Sigmoid colon (tissue), 7 donors: ENCODE data around the gene TANGO2. TPM values are rescaled to one million over a fixed set of nuclear protein-coding genes. Genes with fewer than 3 reads are reported as not detected.

Experiments
- DNase-seq: peaks from one replicate; pipeline ENCODE4 v3.0.0-alpha.2; 2019
- H3K27ac ChIP-seq, 4 donors: fragments of 200-600 bp; sonication (generic); one replicate each; pipeline ENCODE4 v1.5.1; 2016 to 2019; ENCODE audit warnings: mild to moderate bottlenecking in 1 of 4
- H3K27me3 ChIP-seq, 3 donors: fragments of 200-600 bp; sonication (generic); one replicate each; pipeline ENCODE4 v1.5.1; 2019; ENCODE audit warnings: mild to moderate bottlenecking in 1 of 3
- H3K36me3 ChIP-seq, 4 donors: fragments of 200-600 bp; sonication (generic); one replicate each; pipeline ENCODE4 v1.5.1; 2016 to 2019
- H3K4me1 ChIP-seq, 4 donors: fragments of 200-600 bp; sonication (generic); one replicate each; pipeline ENCODE4 v1.5.1; 2017 to 2019
- H3K4me3 ChIP-seq, 4 donors: fragments of 200-600 bp; sonication (generic); one replicate each; pipeline ENCODE4 v1.5.1; 2017 to 2019; ENCODE audit warnings: mild to moderate bottlenecking in 2 of 4, moderate library complexity in 1 of 4
- H3K9me3 ChIP-seq, 4 donors: fragments of 200-600 bp in 3 of 4; sonication (generic) in 3 of 4; one replicate each; pipeline versions ENCODE4 v1.5.1 to v1.6.1; 2013 to 2019
- EP300 ChIP-seq, 4 donors: sonication (generic); formaldehyde crosslinking; IDR thresholded peaks; one replicate each; pipeline ENCODE4 v1.6.1; 2017; ENCODE audit warnings: antibody characterized with exemption in 4 of 4
- POLR2A ChIP-seq, 2 donors: fragments of 450-650 bp; IDR thresholded peaks; one replicate each; pipeline ENCODE4 v1.6.1; 2016; ENCODE audit warnings: antibody characterized with exemption in 2 of 2, mild to moderate bottlenecking in 2 of 2, moderate library complexity in 2 of 2
- POLR2AphosphoS5 ChIP-seq, 4 donors: sonication (generic); formaldehyde crosslinking; IDR thresholded peaks; one replicate each; pipeline ENCODE4 v1.6.1; 2017; ENCODE audit warnings: antibody characterized with exemption in 4 of 4
- WGBS, 2 donors: extraction: QIAGEN DNeasy Blood & Tissue Kit; methylation state at CpG; one replicate each; pipeline ENCODE4 v1.1.7; 2013; 5-methylcytosine and 5-hydroxymethylcytosine counted together
- intact Hi-C: fragments of 100-400 bp; cut with DNase I; formaldehyde crosslinking; loops from one replicate; pipeline ENCODE4 v1.15.1; 2023
- polyA plus RNA-seq, 3 donors: library from polyadenylated mRNA; stranded (reverse); fragments of 200-250 nt; gene quantifications; one replicate each; pipeline ENCODE4 v1.2.3, GENCODE V29; 2013
- total RNA-seq, 4 donors: library from RNA; depleted of rRNA; stranded (reverse); fragments of >200 nt; gene quantifications; one replicate each; pipeline ENCODE4 v1.1.0, GENCODE V29; 2016
- TF ChIP-seq, protein P1 (sequence below), 4 experiments: fragments of 450-650 bp in 3 of 4; fragments of 200-600 bp in 1 of 4; IDR thresholded peaks; one replicate each; pipeline ENCODE4 v1.5.1; 2016 to 2019; ENCODE audit warnings: antibody characterized with exemption in 4 of 4, mild to moderate bottlenecking in 3 of 4, moderate library complexity in 2 of 4
- donor health status: healthy with polysubstance abuse.
- donor health status: Bipolar disorder and iron deficiency.
- donor health status: healthy.

Gene TANGO2
- total and polyA plus RNA-seq, 7 donors = 24.2 to 46.2 (median 31.6) TPM

DNA sequence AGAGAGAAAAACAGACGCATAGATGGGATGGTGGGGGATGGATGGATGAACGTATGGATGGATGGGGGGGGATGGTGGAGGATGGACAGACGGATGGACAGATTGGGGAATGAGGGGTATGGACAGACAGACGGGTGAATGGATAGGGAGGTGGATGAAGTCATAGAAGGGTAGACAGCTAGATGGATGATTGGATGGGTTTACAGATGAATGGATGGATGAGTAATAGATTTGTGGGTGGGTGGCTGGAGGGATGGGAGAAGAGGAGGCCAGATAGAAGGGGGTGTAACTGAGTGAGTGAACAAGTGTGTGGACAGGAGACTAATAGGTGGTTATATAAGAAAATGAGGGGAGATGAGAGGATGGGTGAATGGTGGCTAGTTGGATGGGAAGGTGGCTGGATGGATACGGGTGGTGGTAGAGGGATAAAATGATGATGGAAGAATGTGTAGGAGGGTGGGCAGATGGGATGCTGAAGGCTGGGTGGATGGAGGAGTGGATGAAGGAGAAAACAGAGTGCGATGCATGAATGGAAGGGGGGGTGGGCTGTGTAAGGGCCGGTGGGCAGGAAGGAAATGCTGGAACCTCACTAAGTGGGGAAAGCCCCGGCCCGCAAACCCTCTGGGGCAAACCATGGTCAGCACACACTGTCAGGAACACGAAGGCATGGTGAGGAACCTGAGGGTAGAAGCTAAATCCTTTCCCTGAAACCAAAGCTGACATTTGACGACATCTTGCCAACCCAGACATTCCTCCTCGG, 25.9 kb upstream of the TANGO2 start:
- no peak overlapping the region for H3K4me3 ChIP-seq
- H3K4me1 ChIP-seq = peaks cover 0 to 66% (median 49%) of the 10 kb centered on the region in 4 donors
- TF ChIP-seq POLR2A (IDR thresholded peaks at IDR 0.05) (no peak), POLR2AphosphoS5 (IDR thresholded peaks at IDR 0.05) (no peak), EP300 (IDR thresholded peaks at IDR 0.05) (no peak)
- TF ChIP-seq, protein P1, sequence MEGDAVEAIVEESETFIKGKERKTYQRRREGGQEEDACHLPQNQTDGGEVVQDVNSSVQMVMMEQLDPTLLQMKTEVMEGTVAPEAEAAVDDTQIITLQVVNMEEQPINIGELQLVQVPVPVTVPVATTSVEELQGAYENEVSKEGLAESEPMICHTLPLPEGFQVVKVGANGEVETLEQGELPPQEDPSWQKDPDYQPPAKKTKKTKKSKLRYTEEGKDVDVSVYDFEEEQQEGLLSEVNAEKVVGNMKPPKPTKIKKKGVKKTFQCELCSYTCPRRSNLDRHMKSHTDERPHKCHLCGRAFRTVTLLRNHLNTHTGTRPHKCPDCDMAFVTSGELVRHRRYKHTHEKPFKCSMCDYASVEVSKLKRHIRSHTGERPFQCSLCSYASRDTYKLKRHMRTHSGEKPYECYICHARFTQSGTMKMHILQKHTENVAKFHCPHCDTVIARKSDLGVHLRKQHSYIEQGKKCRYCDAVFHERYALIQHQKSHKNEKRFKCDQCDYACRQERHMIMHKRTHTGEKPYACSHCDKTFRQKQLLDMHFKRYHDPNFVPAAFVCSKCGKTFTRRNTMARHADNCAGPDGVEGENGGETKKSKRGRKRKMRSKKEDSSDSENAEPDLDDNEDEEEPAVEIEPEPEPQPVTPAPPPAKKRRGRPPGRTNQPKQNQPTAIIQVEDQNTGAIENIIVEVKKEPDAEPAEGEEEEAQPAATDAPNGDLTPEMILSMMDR (IDR thresholded peaks at IDR 0.05) = no peak
- intact Hi-C loops = no loop called here
- peak overlapping the region; percentile 65 to 78 (median 69) for H3K27ac ChIP-seq
- no peak for DNase-seq
- no peaks in the 10 kb centered on the region for H3K9me3 ChIP-seq
- H3K27me3 ChIP-seq = no peaks in the 10 kb centered on the region
- no peaks in the 10 kb centered on the region for H3K36me3 ChIP-seq
- WGBS, 2 donors = 78 to 89% methylated on average over 12 of the region's 12 CpGs

DNA sequence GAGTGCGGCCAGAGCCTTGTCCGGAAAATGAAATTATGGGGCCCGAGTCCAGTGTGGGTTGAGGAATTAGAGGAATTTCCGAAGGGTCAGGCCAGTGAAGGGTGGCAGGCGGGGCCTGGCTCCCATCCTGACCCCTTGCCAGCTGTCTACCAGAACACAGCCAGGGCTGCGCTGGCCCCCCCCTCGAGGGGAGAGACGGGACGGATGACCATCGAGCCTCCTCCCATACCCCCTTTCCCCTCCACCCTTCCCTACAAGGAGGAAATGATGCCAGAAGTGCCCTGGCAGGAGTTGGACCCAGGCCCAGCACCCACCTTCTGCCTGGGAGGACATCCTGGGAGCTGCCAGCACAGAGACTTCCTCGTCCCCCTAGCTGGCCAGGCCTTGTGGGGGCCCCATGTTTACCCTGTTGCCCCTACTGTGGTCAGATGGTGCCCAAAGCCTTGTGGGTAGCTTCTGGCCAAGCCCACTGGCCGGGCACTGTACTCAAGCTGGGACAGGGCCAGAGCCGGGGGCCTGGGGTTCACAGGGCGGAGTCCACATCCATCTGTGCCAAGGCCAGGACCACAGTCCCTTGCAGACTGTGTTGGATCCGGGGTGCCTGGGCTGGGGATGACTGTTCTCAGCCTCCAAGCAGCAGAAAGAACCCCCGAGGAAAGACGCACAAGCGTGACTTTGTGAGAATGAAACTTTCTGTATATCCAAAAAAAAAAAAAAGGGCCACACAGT, 25.1 kb upstream of the TANGO2 start:
- TF ChIP-seq POLR2AphosphoS5 (IDR thresholded peaks at IDR 0.05) = peak in 2 of 4 donors; percentile 18 to 30
- no peak for TF ChIP-seq EP300 (IDR thresholded peaks at IDR 0.05)
- TF ChIP-seq, protein P1 (IDR thresholded peaks at IDR 0.05) = no peak
- no peak for TF ChIP-seq POLR2A (IDR thresholded peaks at IDR 0.05)
- no peak for DNase-seq
- Histone ChIP-seq H3K27ac (peak overlapping the region; percentile 65 to 78 (median 69)), H3K4me1 (peaks cover 0 to 72% (median 53%) of the 10 kb centered on the region in 4 donors), H3K36me3 (no peaks in the 10 kb centered on the region), H3K4me3 (no peak overlapping the region), H3K27me3 (no peaks in the 10 kb centered on the region), H3K9me3 (no peaks in the 10 kb centered on the region)
- 73% methylated on average over 18 of the region's 18 CpGs for WGBS, 2 donors
- intact Hi-C loops = no loop called here

DNA sequence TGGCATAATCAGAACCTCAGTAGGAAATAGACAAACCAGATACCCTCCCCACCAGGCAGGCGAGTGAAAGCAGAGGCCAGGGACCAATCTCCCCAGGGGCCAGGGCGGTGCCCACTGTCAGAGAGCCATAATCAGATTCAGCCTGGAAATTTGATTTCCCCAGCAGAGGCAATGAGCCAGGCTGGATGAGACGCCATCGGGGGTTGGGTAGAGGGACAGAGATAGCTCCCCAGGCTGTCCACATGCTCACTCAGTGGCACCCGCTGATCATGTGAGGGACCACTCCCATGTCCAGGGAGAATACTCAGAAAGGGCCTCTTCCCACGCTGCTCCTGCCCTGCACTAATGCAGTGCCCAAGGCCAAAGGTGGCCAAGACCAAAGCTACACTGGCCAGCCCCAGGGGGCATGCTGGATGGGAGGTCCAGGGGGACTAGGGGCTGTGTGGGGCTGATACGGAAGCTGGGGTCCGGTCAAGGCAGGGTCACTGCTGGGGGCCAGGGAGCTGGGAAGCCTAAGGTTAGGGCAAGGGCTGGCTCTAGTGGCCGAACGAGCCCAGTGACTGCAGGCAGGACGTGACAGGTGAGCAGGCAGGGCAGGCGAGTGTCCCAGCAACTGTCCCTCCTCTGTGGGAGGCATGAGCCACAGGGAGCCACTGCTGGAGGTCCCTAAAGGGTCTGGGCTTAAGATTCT, 24.1 kb upstream of the TANGO2 start:
- 83 to 88% methylated on average over 12 of the region's 12 CpGs for WGBS, 2 donors
- Histone ChIP-seq H3K27ac (peak overlapping the region in 2 of 4 donors; percentile 72 to 78), H3K27me3 (no peaks in the 10 kb centered on the region), H3K4me1 (peaks cover 0 to 61% (median 44%) of the 10 kb centered on the region in 4 donors), H3K9me3 (no peaks in the 10 kb centered on the region), H3K36me3 (no peaks in the 10 kb centered on the region), H3K4me3 (no peak overlapping the region)
- intact Hi-C loops = no loop called here
- no peak for DNase-seq
- TF ChIP-seq EP300 (IDR thresholded peaks at IDR 0.05) (no peak), POLR2AphosphoS5 (IDR thresholded peaks at IDR 0.05) (no peak), POLR2A (IDR thresholded peaks at IDR 0.05) (no peak)
- TF ChIP-seq, protein P1 (IDR thresholded peaks at IDR 0.05) = no peak

DNA sequence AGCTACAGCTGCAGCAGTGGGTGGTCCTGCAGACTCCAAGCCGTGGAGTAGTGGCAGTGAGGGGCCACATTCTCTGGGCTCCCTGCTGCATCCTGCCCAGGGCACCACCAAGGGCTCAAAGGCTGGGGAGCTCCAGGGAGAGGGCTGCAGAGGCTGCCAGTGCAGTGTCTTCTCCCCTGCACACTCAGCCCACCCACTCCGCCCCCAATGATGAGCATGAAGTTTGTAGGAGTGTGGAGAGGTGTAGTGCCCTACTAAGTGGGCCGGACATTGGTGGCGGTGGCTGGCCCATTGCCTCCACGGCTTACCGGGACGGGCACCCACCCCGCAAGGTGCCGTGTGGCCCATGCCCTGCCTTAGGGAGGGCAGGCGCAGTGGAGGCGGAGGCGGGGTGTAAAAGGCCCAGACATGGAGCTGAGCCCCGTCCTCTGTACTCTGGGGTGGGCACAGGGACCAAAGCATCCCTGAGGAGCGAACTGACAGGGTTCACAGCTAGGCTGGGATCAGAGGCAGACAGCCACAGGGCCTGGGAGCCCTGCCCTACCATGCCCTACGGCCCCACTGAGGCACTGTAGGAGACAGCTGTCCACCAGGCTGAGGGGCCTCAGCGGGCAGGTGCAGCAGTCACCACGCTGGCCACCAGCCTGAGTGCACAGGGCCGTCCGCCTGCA, 23.2 kb upstream of the TANGO2 start:
- Histone ChIP-seq H3K4me3 (no peak overlapping the region), H3K27me3 (no peaks in the 10 kb centered on the region), H3K9me3 (no peaks in the 10 kb centered on the region), H3K36me3 (no peaks in the 10 kb centered on the region), H3K4me1 (peaks cover 0 to 53% (median 42%) of the 10 kb centered on the region in 4 donors), H3K27ac (no peak overlapping the region)
- no peak for DNase-seq
- TF ChIP-seq EP300 (IDR thresholded peaks at IDR 0.05) = no peak
- no peak for TF ChIP-seq POLR2AphosphoS5 (IDR thresholded peaks at IDR 0.05)
- no peak for TF ChIP-seq POLR2A (IDR thresholded peaks at IDR 0.05)
- TF ChIP-seq, protein P1 (IDR thresholded peaks at IDR 0.05) = no peak
- 89% methylated on average over 19 of the region's 19 CpGs for WGBS, 2 donors
- intact Hi-C loops = no loop called here
